Liver (tissue), 9 donors: Measurements from ENCODE around the gene SOX5. TPM values are rescaled to one million over a fixed set of nuclear protein-coding genes. Genes with fewer than 3 reads are reported as not detected.

Experiments
- DNase-seq: peaks from one replicate; pipeline ENCODE4 v3.0.0-alpha.2; 2017; ENCODE audit warnings: low spot score
- H3K27ac ChIP-seq, 2 donors: one replicate each; pipeline ENCODE4 v1.7.0; 2013; ENCODE audit warnings: inconsistent platforms in 2 of 2, low read length in 2 of 2, control low read depth in 1 of 2, low read depth in 1 of 2, mild to moderate bottlenecking in 1 of 2
- H3K27me3 ChIP-seq, 4 donors: one replicate each; pipeline versions ENCODE4 v1.6.1 to v1.7.0; 2013; ENCODE audit warnings: low read length in 3 of 4, inconsistent platforms in 1 of 4, mild to moderate bottlenecking in 1 of 4, moderate library complexity in 1 of 4; ENCODE audit not compliant: control insufficient read depth in 4 of 4, insufficient read depth in 4 of 4
- H3K36me3 ChIP-seq, 4 donors: one replicate each; pipeline versions ENCODE4 v1.6.1 to v1.7.0; 2013; ENCODE audit warnings: low read length in 3 of 4, mild to moderate bottlenecking in 3 of 4, low read depth in 1 of 4, moderate library complexity in 1 of 4; ENCODE audit not compliant: control insufficient read depth in 4 of 4, insufficient read depth in 3 of 4
- H3K4me1 ChIP-seq, 4 donors: one replicate each; pipeline versions ENCODE4 v1.6.1 to v1.7.0; 2013; ENCODE audit warnings: low read length in 3 of 4, mild to moderate bottlenecking in 3 of 4, moderate library complexity in 1 of 4; ENCODE audit not compliant: control insufficient read depth in 4 of 4, insufficient read depth in 4 of 4
- H3K4me3 ChIP-seq, 3 donors: one replicate each; pipeline versions ENCODE4 v1.6.1 to v1.7.0; 2013; ENCODE audit warnings: low read length in 3 of 3, control low read depth in 1 of 3, low read depth in 1 of 3, mild to moderate bottlenecking in 1 of 3
- H3K9ac ChIP-seq, 2 donors: one replicate each; pipeline ENCODE4 v1.7.0; 2013; ENCODE audit warnings: low read length in 2 of 2, mild to moderate bottlenecking in 2 of 2, moderate library complexity in 2 of 2, control low read depth in 1 of 2, low read depth in 1 of 2
- H3K9me3 ChIP-seq, 4 donors: one replicate each; pipeline versions ENCODE4 v1.6.1 to v1.7.0; 2013; ENCODE audit warnings: low read length in 3 of 4; ENCODE audit not compliant: control insufficient read depth in 4 of 4
- ATF3 ChIP-seq: IDR thresholded peaks from 2 replicates; pipeline ENCODE4 v1.6.1; 2016; ENCODE audit warnings: antibody characterized with exemption
- CTCF ChIP-seq: fragments of 150-350 bp; IDR thresholded peaks from 2 replicates; pipeline ENCODE4 v1.5.1; 2017; ENCODE audit warnings: improper control_type of control experiment, low read depth, low read length; ENCODE audit not compliant: missing input control
- FOXA1 ChIP-seq: IDR thresholded peaks from 2 replicates; pipeline ENCODE4 v1.6.1; 2016; ENCODE audit warnings: antibody characterized with exemption
- FOXA2 ChIP-seq: IDR thresholded peaks from 2 replicates; pipeline ENCODE4 v1.6.1; 2016; ENCODE audit warnings: antibody characterized with exemption
- GABPA ChIP-seq, 2 donors: IDR thresholded peaks in 1 of 2; conservative IDR thresholded peaks in 1 of 2; 2 replicates each; pipeline ENCODE4 v1.6.1; 2016; ENCODE audit warnings: antibody characterized with exemption in 2 of 2, mild to moderate bottlenecking in 1 of 2, moderate library complexity in 1 of 2
- HNF4G ChIP-seq: IDR thresholded peaks from 2 replicates; pipeline ENCODE4 v1.6.1; 2016; ENCODE audit warnings: antibody characterized with exemption
- MAX ChIP-seq: IDR thresholded peaks from 2 replicates; pipeline ENCODE4 v1.6.1; 2016; ENCODE audit warnings: antibody characterized with exemption
- REST ChIP-seq: IDR thresholded peaks from 2 replicates; pipeline ENCODE4 v1.6.1; 2016; ENCODE audit warnings: antibody characterized with exemption, mild to moderate bottlenecking
- SP1 ChIP-seq: IDR thresholded peaks from 2 replicates; pipeline ENCODE4 v1.6.1; 2018; ENCODE audit warnings: antibody characterized with exemption, mild to moderate bottlenecking
- YY1 ChIP-seq: IDR thresholded peaks from 2 replicates; pipeline ENCODE4 v1.6.1; 2016; ENCODE audit warnings: antibody characterized with exemption, mild to moderate bottlenecking
- ZBTB33 ChIP-seq: IDR thresholded peaks from 2 replicates; pipeline ENCODE4 v1.6.1; 2016; ENCODE audit warnings: antibody characterized with exemption
- WGBS: extraction: QIAGEN DNeasy Blood & Tissue Kit; methylation state at CpG from one replicate; pipeline ENCODE4 v1.1.7; 2013; 5-methylcytosine and 5-hydroxymethylcytosine counted together
- polyA plus RNA-seq, 2 donors: library from polyadenylated mRNA; stranded (reverse) in 1 of 2; unstranded in 1 of 2; fragments of 200-250 nt in 1 of 2; fragments of >200 nt in 1 of 2; fragmentation: Nextera tagmentation in 1 of 2; extraction: Ambion mirVana in 1 of 2; gene quantifications; one replicate each; pipeline versions ENCODE4 v1.2.1 to v1.2.3, GENCODE V29; 2013 to 2015
- total RNA-seq, 2 donors: library from RNA; depleted of rRNA; stranded (reverse); fragments of >200 nt; gene quantifications; one replicate each; pipeline ENCODE4 v1.2.3, GENCODE V29; 2014
- donor health status: healthy.
- donor health status: healthy.
- donor health status: healthy.
- donor health status: healthy.
- donor health status: healthy.

SOX5 gene
- total and polyA plus RNA-seq, 4 donors = 2.3 to 42.4 (median 12.3) TPM

- no peak for TF ChIP-seq REST
- TF ChIP-seq MAX = no peak
- no peak for TF ChIP-seq FOXA1
- TF ChIP-seq CTCF = no peak
- no peak for TF ChIP-seq HNF4G
- no peak for TF ChIP-seq GABPA (IDR thresholded peaks at IDR 0.05 in 1 of 2, conservative IDR thresholded peaks at IDR 0.05 in 1 of 2)
- TF ChIP-seq YY1 = no peak
- TF ChIP-seq SP1 = no peak
- no peak for TF ChIP-seq FOXA2
- Histone ChIP-seq H3K9me3 (no peaks in the 10 kb centered on the region), H3K4me1 (no peaks in the 10 kb centered on the region), H3K4me3 (no peak overlapping the region), H3K27ac (no peak overlapping the region), H3K36me3 (peaks cover 3 to 20% (median 18%) of the 10 kb centered on the region in 4 donors), H3K27me3 (no peaks in the 10 kb centered on the region), H3K9ac (no peak overlapping the region)
- 76% methylated on average over 1 of the region's 1 CpG for WGBS
- DNase-seq = no peak
Observed at GRCh38 chr12:23898121-23898520, 51.3 kb downstream of the SOX5 start.

GRCh38 chr12:23895792-23896218 is 53.7 kb downstream of the SOX5 start:
- no peak overlapping the region for H3K27ac ChIP-seq
- H3K27me3 ChIP-seq = no peaks in the 10 kb centered on the region
- no peak overlapping the region for H3K4me3 ChIP-seq
- no peak for TF ChIP-seq YY1
- TF ChIP-seq ZBTB33 = no peak
- no peak for TF ChIP-seq ATF3
- no peak for TF ChIP-seq GABPA (IDR thresholded peaks at IDR 0.05 in 1 of 2, conservative IDR thresholded peaks at IDR 0.05 in 1 of 2)
- no peak for TF ChIP-seq FOXA2
- H3K36me3 ChIP-seq = peaks cover 5 to 27% (median 18%) of the 10 kb centered on the region in 4 donors
- DNase-seq = no peak
- H3K9ac ChIP-seq = no peak overlapping the region
- H3K4me1 ChIP-seq = no peaks in the 10 kb centered on the region
- WGBS = 81% methylated on average over 5 of the region's 5 CpGs
- no peaks in the 10 kb centered on the region for H3K9me3 ChIP-seq
